ENCODE measurements around the gene AIRE. TPM values are rescaled to one million over a fixed set of nuclear protein-coding genes. Genes with fewer than 3 reads are reported as not detected.

The AIRE gene
- total and polyA plus RNA-seq, 2 of the 13 experiments (the other 11 are each of a cell fraction or from before 2014, with no cell fraction given) = not detected

DNA sequence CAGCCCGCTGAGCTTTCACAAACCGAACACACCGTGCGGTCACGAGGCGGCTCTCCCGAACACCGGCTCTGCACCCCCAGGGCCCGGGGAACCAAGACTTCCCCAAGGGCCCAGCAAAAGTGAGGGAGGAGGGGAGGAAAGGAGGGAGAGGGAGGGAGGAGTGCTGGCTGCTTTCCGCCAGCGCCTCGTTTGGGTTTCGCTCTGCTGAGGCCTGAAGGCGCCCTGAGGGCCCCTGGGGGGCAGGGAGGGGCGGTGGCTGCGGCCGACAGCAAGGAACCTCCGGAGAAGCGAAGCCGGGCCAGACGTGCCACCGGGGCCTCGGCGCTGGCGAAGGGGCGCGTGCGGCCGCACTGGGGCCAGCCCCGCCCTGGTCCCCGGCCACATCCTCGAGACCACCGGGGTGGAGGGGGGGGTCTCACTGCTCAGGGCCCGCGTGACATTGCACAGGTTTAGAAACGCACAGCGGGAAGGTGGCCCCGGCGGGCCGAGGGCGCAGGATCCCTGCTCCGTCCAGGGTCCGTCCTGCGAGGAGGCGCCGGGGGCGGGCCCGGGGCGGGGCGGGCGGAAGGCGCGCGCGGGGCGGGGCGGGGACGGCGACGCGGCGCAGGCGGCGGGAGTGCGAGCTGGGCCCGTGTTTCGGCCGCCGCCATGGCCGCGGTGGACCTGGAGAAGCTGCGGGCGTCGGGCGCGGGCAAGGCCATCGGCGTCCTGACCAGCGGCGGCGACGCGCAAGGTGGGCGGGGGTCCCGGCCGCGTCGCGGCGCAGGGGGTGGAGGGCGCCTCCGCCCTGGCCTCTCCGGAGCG is 14.0 kb downstream of the AIRE start, which contains the start of gene PFKL (continued):
- TF ChIP-seq, protein P1, sequence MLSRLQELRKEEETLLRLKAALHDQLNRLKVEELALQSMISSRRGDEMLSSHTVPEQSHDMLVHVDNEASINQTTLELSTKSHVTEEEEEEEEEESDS (CRISPR knock-in tag; IDR thresholded peaks at IDR 0.05; ENCODE audit: borderline replicate concordance) = 0 out of 2 replicates have a peak, but pooled peaks have one; percentile 46
- TF ChIP-seq ZMYM4 (CRISPR knock-in tag; IDR thresholded peaks at IDR 0.05) (0 out of 2 replicates have a peak, but pooled peaks have one; percentile 27), NONO (IDR thresholded peaks at IDR 0.05) (no peak), NONO (CRISPR knock-in tag; conservative IDR thresholded peaks at IDR 0.05) (0 out of 2 replicates have a peak, but pooled peaks have one; percentile 35), SRY (CRISPR knock-in tag; IDR thresholded peaks at IDR 0.05) (0 out of 2 replicates have a peak, but pooled peaks have one; percentile 31), ZNF124 (CRISPR knock-in tag; IDR thresholded peaks at IDR 0.05) (0 out of 2 replicates have a peak, but pooled peaks have one; percentile 14), ZNF280B (CRISPR knock-in tag; IDR thresholded peaks at IDR 0.05; ENCODE audit: borderline replicate concordance) (0 out of 2 replicates have a peak, but pooled peaks have one; percentile 46), SKI (IDR thresholded peaks at IDR 0.05; ENCODE audit: partially characterized antibody) (peak; percentile 54), TSC22D2 (CRISPR knock-in tag; IDR thresholded peaks at IDR 0.05; ENCODE audit: borderline replicate concordance) (0 out of 2 replicates have a peak, but pooled peaks have one; percentile 40), ZNF563 (CRISPR knock-in tag; IDR thresholded peaks at IDR 0.05) (peak; percentile 92), CC2D1A (CRISPR knock-in tag; IDR thresholded peaks at IDR 0.05) (0 out of 2 replicates have a peak, but pooled peaks have one; percentile 25), ATF7-NPFF (CRISPR knock-in tag; IDR thresholded peaks at IDR 0.05; ENCODE audit: low read depth) (peak; percentile 70; the same call in 1 of the 2 replicates)
- TF ChIP-seq, protein P2, sequence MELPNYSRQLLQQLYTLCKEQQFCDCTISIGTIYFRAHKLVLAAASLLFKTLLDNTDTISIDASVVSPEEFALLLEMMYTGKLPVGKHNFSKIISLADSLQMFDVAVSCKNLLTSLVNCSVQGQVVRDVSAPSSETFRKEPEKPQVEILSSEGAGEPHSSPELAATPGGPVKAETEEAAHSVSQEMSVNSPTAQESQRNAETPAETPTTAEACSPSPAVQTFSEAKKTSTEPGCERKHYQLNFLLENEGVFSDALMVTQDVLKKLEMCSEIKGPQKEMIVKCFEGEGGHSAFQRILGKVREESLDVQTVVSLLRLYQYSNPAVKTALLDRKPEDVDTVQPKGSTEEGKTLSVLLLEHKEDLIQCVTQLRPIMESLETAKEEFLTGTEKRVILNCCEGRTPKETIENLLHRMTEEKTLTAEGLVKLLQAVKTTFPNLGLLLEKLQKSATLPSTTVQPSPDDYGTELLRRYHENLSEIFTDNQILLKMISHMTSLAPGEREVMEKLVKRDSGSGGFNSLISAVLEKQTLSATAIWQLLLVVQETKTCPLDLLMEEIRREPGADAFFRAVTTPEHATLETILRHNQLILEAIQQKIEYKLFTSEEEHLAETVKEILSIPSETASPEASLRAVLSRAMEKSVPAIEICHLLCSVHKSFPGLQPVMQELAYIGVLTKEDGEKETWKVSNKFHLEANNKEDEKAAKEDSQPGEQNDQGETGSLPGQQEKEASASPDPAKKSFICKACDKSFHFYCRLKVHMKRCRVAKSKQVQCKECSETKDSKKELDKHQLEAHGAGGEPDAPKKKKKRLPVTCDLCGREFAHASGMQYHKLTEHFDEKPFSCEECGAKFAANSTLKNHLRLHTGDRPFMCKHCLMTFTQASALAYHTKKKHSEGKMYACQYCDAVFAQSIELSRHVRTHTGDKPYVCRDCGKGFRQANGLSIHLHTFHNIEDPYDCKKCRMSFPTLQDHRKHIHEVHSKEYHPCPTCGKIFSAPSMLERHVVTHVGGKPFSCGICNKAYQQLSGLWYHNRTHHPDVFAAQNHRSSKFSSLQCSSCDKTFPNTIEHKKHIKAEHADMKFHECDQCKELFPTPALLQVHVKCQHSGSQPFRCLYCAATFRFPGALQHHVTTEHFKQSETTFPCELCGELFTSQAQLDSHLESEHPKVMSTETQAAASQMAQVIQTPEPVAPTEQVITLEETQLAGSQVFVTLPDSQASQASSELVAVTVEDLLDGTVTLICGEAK (IDR thresholded peaks at IDR 0.05) = no peak
- TF ChIP-seq, protein P2 (CRISPR knock-in tag; IDR thresholded peaks at IDR 0.05) = peak; percentile 63; the same call in 1 of the 2 replicates

Data from HepG2 (cell line).